Ecto neural progenitor cell (in vitro differentiated cells): Measurements from ENCODE around the gene DCK.

Experiments
- DNase-seq: peaks from one replicate; pipeline ENCODE4 v3.0.0-alpha.2; 2018; ENCODE audit warnings: low spot score

DCK gene

GRCh38 chr4:71064521-71064920 is 71.1 kb downstream of the DCK start:
- no peak for DNase-seq

GRCh38 chr4:71065991-71066510 is 72.6 kb downstream of the DCK start:
- DNase-seq = no peak

- no peak for DNase-seq
Measured at GRCh38 chr4:71066737-71067716, 73.6 kb downstream of the DCK start.

GRCh38 chr4:71069063-71069462 is 75.6 kb downstream of the DCK start:
- DNase-seq = no peak

GRCh38 chr4:71070015-71070414 is 76.6 kb downstream of the DCK start:
- DNase-seq = no peak

- DNase-seq = no peak
Measured at GRCh38 chr4:71074452-71075299, 81.2 kb downstream of the DCK start.
